H9 (cell line): ENCODE results near the gene GALC. TPM values are rescaled to one million over a fixed set of nuclear protein-coding genes. Genes with fewer than 3 reads are reported as not detected.

Experiments
- DNase-seq: peaks from one replicate; pipeline ENCODE4 v3.0.0-alpha.2; 2017
- H2AFZ ChIP-seq: one replicate; pipeline ENCODE4 v1.6.1; 2013; ENCODE audit warnings: mild to moderate bottlenecking, low read length, control low read depth, moderate library complexity
- H2AK5ac ChIP-seq: 2 replicates; pipeline ENCODE4 v1.6.1; 2013; ENCODE audit warnings: low read length, control low read depth, mixed read lengths; ENCODE audit not compliant: insufficient read length
- H2BK120ac ChIP-seq: one replicate; pipeline ENCODE4 v1.6.1; 2013; ENCODE audit warnings: low read depth, mild to moderate bottlenecking, low read length, control low read depth, inconsistent platforms; ENCODE audit not compliant: poor library complexity, severe bottlenecking
- H2BK12ac ChIP-seq: 2 replicates; pipeline ENCODE4 v1.6.1; 2013; ENCODE audit warnings: low read length, control low read depth, mixed read lengths, low read depth; ENCODE audit not compliant: insufficient read length
- H2BK15ac ChIP-seq: 2 replicates; pipeline ENCODE4 v1.6.1; 2013; ENCODE audit warnings: low read depth, low read length, control low read depth
- H2BK20ac ChIP-seq: one replicate; pipeline ENCODE4 v1.6.1; 2013; ENCODE audit warnings: low read depth, mild to moderate bottlenecking, low read length, control low read depth, inconsistent platforms; ENCODE audit not compliant: poor library complexity, severe bottlenecking
- H2BK5ac ChIP-seq: 2 replicates; pipeline ENCODE4 v1.6.1; 2013; ENCODE audit warnings: low read length, control low read depth, mixed read lengths; ENCODE audit not compliant: insufficient read length
- H3K14ac ChIP-seq: 2 replicates; pipeline ENCODE4 v1.6.1; 2013; ENCODE audit warnings: low read length, control low read depth; ENCODE audit not compliant: insufficient read depth
- H3K18ac ChIP-seq: 2 replicates; pipeline ENCODE4 v1.6.1; 2013; ENCODE audit warnings: low read depth, mild to moderate bottlenecking, mixed read lengths, low read length, control low read depth; ENCODE audit not compliant: insufficient read length
- H3K23ac ChIP-seq: 2 replicates; pipeline ENCODE4 v1.6.1; 2013; ENCODE audit warnings: low read length, control low read depth, mixed read lengths, low read depth; ENCODE audit not compliant: insufficient read length
- H3K23me2 ChIP-seq: 2 replicates; pipeline ENCODE4 v1.6.1; 2013; ENCODE audit warnings: low read depth, mild to moderate bottlenecking, mixed read lengths, low read length, control low read depth; ENCODE audit not compliant: insufficient read length, poor library complexity, severe bottlenecking
- H3K27ac ChIP-seq: 2 replicates; pipeline ENCODE4 v1.5.1; 2013; ENCODE audit warnings: low read length, control low read depth, mixed read lengths, low read depth; ENCODE audit not compliant: insufficient read length
- H3K27me3 ChIP-seq: 2 replicates; pipeline ENCODE4 v1.6.1; 2013; ENCODE audit warnings: low read length, control low read depth, inconsistent platforms; ENCODE audit not compliant: insufficient read depth
- H3K4ac ChIP-seq: 2 replicates; pipeline ENCODE4 v1.6.1; 2013; ENCODE audit warnings: low read depth, mild to moderate bottlenecking, control low read depth, inconsistent platforms, low read length, moderate library complexity
- H3K4me1 ChIP-seq: 2 replicates; pipeline ENCODE4 v1.6.1; 2013; ENCODE audit warnings: low read length, control low read depth, inconsistent platforms; ENCODE audit not compliant: insufficient read depth
- H3K4me2 ChIP-seq: 2 replicates; pipeline ENCODE4 v1.6.1; 2013; ENCODE audit warnings: low read length, control low read depth, mixed read lengths; ENCODE audit not compliant: insufficient read length, insufficient read depth
- H3K56ac ChIP-seq: 2 replicates; pipeline ENCODE4 v1.6.1; 2013; ENCODE audit warnings: low read depth, mild to moderate bottlenecking, mixed read lengths, low read length, control low read depth; ENCODE audit not compliant: insufficient read length
- H3K79me1 ChIP-seq: 2 replicates; pipeline ENCODE4 v1.6.1; 2013; ENCODE audit warnings: low read depth, mild to moderate bottlenecking, moderate library complexity, low read length, control low read depth, inconsistent platforms; ENCODE audit not compliant: insufficient read depth, poor library complexity, severe bottlenecking
- H3K79me2 ChIP-seq: 2 replicates; pipeline ENCODE4 v1.6.1; 2013; ENCODE audit warnings: low read length, control low read depth, inconsistent platforms; ENCODE audit not compliant: insufficient read depth
- H3K9ac ChIP-seq: 2 replicates; pipeline ENCODE4 v1.6.1; 2013; ENCODE audit warnings: low read length, control low read depth, mixed read lengths; ENCODE audit not compliant: insufficient read length; ENCODE audit errors: extremely low read depth
- H3K9me3 ChIP-seq: one replicate; pipeline ENCODE4 v1.6.1; 2013; ENCODE audit warnings: low read depth, low read length, inconsistent platforms; ENCODE audit not compliant: control insufficient read depth
- H3T11ph ChIP-seq: one replicate; pipeline ENCODE4 v1.6.1; 2013; ENCODE audit warnings: mild to moderate bottlenecking, low read length, control low read depth, inconsistent platforms
- H4K20me1 ChIP-seq: one replicate; pipeline ENCODE4 v1.6.1; 2013; ENCODE audit not compliant: control insufficient read depth, insufficient read length, insufficient read depth
- H4K5ac ChIP-seq: 2 replicates; pipeline ENCODE4 v1.6.1; 2013; ENCODE audit warnings: low read depth, mild to moderate bottlenecking, mixed read lengths, low read length, control low read depth; ENCODE audit not compliant: insufficient read length
- H4K8ac ChIP-seq: replicated peaks from 2 replicates; pipeline ENCODE4 v1.6.1; 2013; ENCODE audit warnings: low read length, control low read depth, mixed read lengths, low read depth; ENCODE audit not compliant: insufficient read length
- H4K91ac ChIP-seq: 2 replicates; pipeline ENCODE4 v1.6.1; 2013; ENCODE audit warnings: low read depth, mild to moderate bottlenecking, moderate library complexity, mixed read lengths, low read length, control low read depth; ENCODE audit not compliant: insufficient read length
- H3K27ac Mint-ChIP-seq, 3 experiments: 2 replicates in 2 of 3; 3 replicates in 1 of 3; pipeline ENCODE4 v1.8.0; 2020 to 2021; ENCODE audit warnings: mixed read lengths in 3 of 3, mild to moderate bottlenecking in 1 of 3, moderate library complexity in 1 of 3
- H3K27me3 Mint-ChIP-seq: 2 replicates; pipeline ENCODE4 v1.8.0; 2021; ENCODE audit warnings: low read depth, mild to moderate bottlenecking, moderate library complexity, mixed read lengths
- H3K36me3 Mint-ChIP-seq, 3 experiments: 2 replicates in 2 of 3; 3 replicates in 1 of 3; pipeline ENCODE4 v1.8.0; 2020 to 2021; ENCODE audit warnings: low read depth in 3 of 3, mixed read lengths in 3 of 3; ENCODE audit not compliant: insufficient read depth in 1 of 3
- H3K4me1 Mint-ChIP-seq, 2 experiments: 2 replicates each; pipeline ENCODE4 v1.8.0; 2020; ENCODE audit warnings: mixed read lengths in 2 of 2
- H3K4me3 Mint-ChIP-seq, 2 experiments: 2 replicates in 1 of 2; 3 replicates in 1 of 2; pipeline ENCODE4 v1.8.0; 2020 to 2021; ENCODE audit warnings: mild to moderate bottlenecking in 2 of 2, mixed read lengths in 2 of 2, moderate library complexity in 1 of 2
- H3K9me3 Mint-ChIP-seq, 2 experiments: 2 replicates in 1 of 2; 3 replicates in 1 of 2; pipeline ENCODE4 v1.8.0; 2020; ENCODE audit warnings: mild to moderate bottlenecking in 2 of 2, mixed read lengths in 2 of 2, moderate library complexity in 1 of 2
- CTCF ChIP-seq: fragments of 200-600 bp; sonication (generic); conservative IDR thresholded peaks from 3 replicates; pipeline ENCODE4 v1.8.0; 2021; ENCODE audit warnings: antibody characterized with exemption, mild to moderate bottlenecking
- WGBS: extraction: QIAGEN DNeasy Blood & Tissue Kit; methylation state at CpG from one replicate; pipeline ENCODE4 v1.1.7; 2013; ENCODE audit warnings: missing lambda C conversion rate, low lambda C conversion rate, mixed read lengths; ENCODE audit not compliant: insufficient read length; ENCODE audit errors: extremely low coverage; 5-methylcytosine and 5-hydroxymethylcytosine counted together
- total RNA-seq: library from RNA; stranded (reverse); gene quantifications from 2 replicates; pipeline ENCODE4 v1.2.1, GENCODE V29; 2021

The GALC gene
- total RNA-seq, 1 experiment from 2014 or later = 12.4 TPM

GRCh38 chr14:88005050-88005481 is 12.1 kb upstream of the GALC start, which contains the start of gene GPR65:
GPR65 (plus strand) TSS chr14:88005135; CDS start chr14:88010848, 5,713 bp downstream.
- H2BK120ac ChIP-seq = no peak within 1 kb of the TSS
- no peak within 1 kb of the TSS for H3K14ac ChIP-seq
- H3K27ac ChIP-seq = no peak within 1 kb of the TSS
- H3K56ac ChIP-seq = no peak within 1 kb of the TSS
- no peak within 1 kb of the TSS for H4K5ac ChIP-seq
- no peaks in the 10 kb centered on the region for H3K4me1 ChIP-seq
- no peaks in the 10 kb centered on the region for H3K23me2 ChIP-seq
- H2BK12ac ChIP-seq = no peak within 1 kb of the TSS
- no peak for DNase-seq
- H3K27me3 Mint-ChIP-seq = no peaks in the 10 kb centered on the region
- H3K4me2 ChIP-seq = no peak within 1 kb of the TSS
- H3K23ac ChIP-seq = no peak within 1 kb of the TSS
- H3K36me3 Mint-ChIP-seq = no peaks in the 10 kb centered on the region
- H4K91ac ChIP-seq = no peak within 1 kb of the TSS
- no peak within 1 kb of the TSS for H3T11ph ChIP-seq
- no peak within 1 kb of the TSS for H3K9ac ChIP-seq
- WGBS = no CpG with 5 or more reads among the region's 3 CpGs
- H3K9me3 ChIP-seq = no peaks in the 10 kb centered on the region
- H2BK5ac ChIP-seq = no peak within 1 kb of the TSS
- H3K9me3 Mint-ChIP-seq = no peaks in the 10 kb centered on the region
- no peaks in the 10 kb centered on the region for H3K79me2 ChIP-seq
- no peak within 1 kb of the TSS for H3K4me3 Mint-ChIP-seq
- H3K79me1 ChIP-seq = no peaks in the 10 kb centered on the region
- no peak within 1 kb of the TSS for H3K4ac ChIP-seq
- H4K8ac ChIP-seq = no peak within 1 kb of the TSS
- no peaks in the 10 kb centered on the region for H3K27me3 ChIP-seq
- no peak within 1 kb of the TSS for H2AFZ ChIP-seq
- H2BK15ac ChIP-seq = no peak within 1 kb of the TSS
- H3K18ac ChIP-seq = no peak within 1 kb of the TSS
- no peaks in the 10 kb centered on the region for H4K20me1 ChIP-seq
- TF ChIP-seq CTCF = no peak
- H2BK20ac ChIP-seq = no peak within 1 kb of the TSS
- no peak within 1 kb of the TSS for H2AK5ac ChIP-seq
- H3K27ac Mint-ChIP-seq = no peak within 1 kb of the TSS
- no peaks in the 10 kb centered on the region for H3K4me1 Mint-ChIP-seq
